ENCODE data around the gene BCORL1. TPM values are rescaled to one million over a fixed set of nuclear protein-coding genes. Genes with fewer than 3 reads are reported as not detected.

The BCORL1 gene
- total RNA-seq, 1 donor from 2014 or later = 6.1 TPM

- DNase-seq (ENCODE audit: extremely low spot score in 2 of 2) = no peak
- Histone ChIP-seq H3K36me3 (no peaks in the 10 kb centered on the region), H3K4me1 (peaks cover 46% of the 10 kb centered on the region), H3K27ac (peak overlapping the region; percentile 76), H3K9me3 (no peaks in the 10 kb centered on the region), H3K27me3 (no peaks in the 10 kb centered on the region), H3K4me3 (peak overlapping the region in 1 of 2 donors; percentile 16)
- TF ChIP-seq CTCF (IDR thresholded peaks at IDR 0.05) (peak in 1 of 3 experiments; percentile 9), POLR2AphosphoS5 (IDR thresholded peaks at IDR 0.05; ENCODE audit: insufficient read depth in 1 of 2, low read depth in 1 of 2) (no peak), POLR2A (IDR thresholded peaks at IDR 0.05) (no peak)
- intact Hi-C loops (cut with DNase I) = loop anchor here (5.0 kb wide), 1 partner anchor 110 kb away; no protein-coding TSS in a partner anchor
Measured at GRCh38 chrX:130082244-130083106, 100.0 kb downstream of the BCORL1 start.

GRCh38 chrX:130083107-130083490 is 100.7 kb downstream of the BCORL1 start:
- intact Hi-C loops (cut with DNase I) = loop anchor here (5.0 kb wide), 1 partner anchor 109 kb away; no protein-coding TSS in a partner anchor
- DNase-seq (ENCODE audit: extremely low spot score in 2 of 2) = no peak
- H3K9me3 ChIP-seq = no peaks in the 10 kb centered on the region
- H3K4me3 ChIP-seq = no peak overlapping the region
- TF ChIP-seq CTCF (IDR thresholded peaks at IDR 0.05) (no peak), POLR2A (IDR thresholded peaks at IDR 0.05) (no peak), POLR2AphosphoS5 (IDR thresholded peaks at IDR 0.05; ENCODE audit: insufficient read depth in 1 of 2, low read depth in 1 of 2) (no peak)
- no peaks in the 10 kb centered on the region for H3K27me3 ChIP-seq
- peak overlapping the region; percentile 76 for H3K27ac ChIP-seq
- H3K4me1 ChIP-seq = peaks cover 47% of the 10 kb centered on the region
- H3K36me3 ChIP-seq = no peaks in the 10 kb centered on the region

- H3K4me1 ChIP-seq = peaks cover 47% of the 10 kb centered on the region
- no peak for DNase-seq (ENCODE audit: extremely low spot score in 2 of 2)
- peak overlapping the region; percentile 76 for H3K27ac ChIP-seq
Measured at GRCh38 chrX:130083656-130084382, 101.4 kb downstream of the BCORL1 start.

GRCh38 chrX:130084631-130085237 is 102.3 kb downstream of the BCORL1 start:
- Histone ChIP-seq H3K4me1 (peaks cover 47% of the 10 kb centered on the region), H3K27ac (peak overlapping the region; percentile 16), H3K4me3 (no peak overlapping the region), H3K9me3 (no peaks in the 10 kb centered on the region), H3K36me3 (no peaks in the 10 kb centered on the region), H3K27me3 (no peaks in the 10 kb centered on the region)
- no peak for TF ChIP-seq POLR2A (IDR thresholded peaks at IDR 0.05)
- DNase-seq (ENCODE audit: extremely low spot score in 2 of 2) = no peak
- intact Hi-C loops (cut with DNase I) = loop anchor here (5.0 kb wide), 1 partner anchor 108 kb away; no protein-coding TSS in a partner anchor

More at GRCh38 chrX:130083656-130084382, 101.4 kb downstream of the BCORL1 start:
- H3K4me3 ChIP-seq = no peak overlapping the region
- TF ChIP-seq POLR2A (IDR thresholded peaks at IDR 0.05) = no peak
- no peak for TF ChIP-seq CTCF (IDR thresholded peaks at IDR 0.05)
- TF ChIP-seq POLR2AphosphoS5 (IDR thresholded peaks at IDR 0.05; ENCODE audit: insufficient read depth in 1 of 2, low read depth in 1 of 2) = no peak
- intact Hi-C loops (cut with DNase I) = loop anchor here (5.0 kb wide), 1 partner anchor 108 kb away; no protein-coding TSS in a partner anchor
- H3K36me3 ChIP-seq = no peaks in the 10 kb centered on the region
- no peaks in the 10 kb centered on the region for H3K9me3 ChIP-seq
- H3K27me3 ChIP-seq = no peaks in the 10 kb centered on the region

Data from vagina (tissue), 2 donors.